ENCODE measurements around the gene SF1.

DNA sequence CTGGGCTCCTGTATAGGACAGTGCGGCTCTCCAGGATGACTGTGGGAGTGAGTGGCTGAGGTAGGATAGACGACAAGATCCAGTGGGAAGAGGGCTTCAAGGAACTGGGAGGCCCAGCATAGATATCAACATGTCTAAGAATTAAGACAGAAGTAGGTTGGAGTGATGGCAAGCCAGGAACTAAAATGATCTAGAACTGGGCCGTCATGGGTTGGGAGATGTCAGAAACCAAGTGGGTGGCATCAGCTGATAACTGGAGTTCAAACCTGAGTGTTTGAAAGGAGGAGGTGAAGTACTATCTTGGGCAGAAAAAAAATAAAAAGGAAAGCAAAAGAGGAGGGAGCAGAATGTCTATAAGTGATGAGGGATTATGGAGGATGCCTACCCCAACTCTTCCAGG is 39.1 kb upstream of the SF1 start:
- TF ChIP-seq CTCF (IDR thresholded peaks at IDR 0.05; ENCODE audit: low read depth, low read length) (no peak), EZH2phosphoT487 (IDR thresholded peaks at IDR 0.05; ENCODE audit: low read depth) (no peak)

All from OCI-LY3 (cell line).